GM12878 (cell line): ENCODE results near the gene REM1. TPM values are rescaled to one million over a fixed set of nuclear protein-coding genes. Genes with fewer than 3 reads are reported as not detected.

Experiments
- ATAC-seq: fragments of 200-7000 bp; cut with Tn5 transposase; 3 replicates; pipeline ENCODE4 v1.9.1; 2020; ENCODE audit warnings: mild to moderate bottlenecking, moderate library complexity
- BruUV-seq: library from RNA; stranded (reverse); fragments of 400-500 nt; replicated peaks from 2 replicates; lab custom pipeline; 2021; lab: Mats Ljungman, UMichigan
- CTCF ChIA-PET: fragments of 300-600 bp; sonication (Branson Sonifier 250); formaldehyde crosslinking; extraction: SDS; loops from one replicate; lab custom pipeline; 2021; ENCODE audit warnings: inconsistent platforms; lab: Yijun Ruan, JAX
- POLR2A ChIA-PET: fragments of 350-600 bp; formaldehyde crosslinking; extraction: SDS; loops from one replicate; lab custom pipeline; 2021; ENCODE audit warnings: inconsistent platforms; lab: Charles Lee
- RAD21 ChIA-PET: fragments of 300-600 bp; sonication (Branson Sonifier 250); formaldehyde crosslinking; loops from one replicate; lab custom pipeline; 2023; ENCODE audit warnings: antibody characterized with exemption; ENCODE audit not compliant: unreplicated experiment; lab: Charles Lee
- SMC1A ChIA-PET: fragments of 300-600 bp; sonication (Branson Sonifier 250); formaldehyde crosslinking; loops from one replicate; lab custom pipeline; 2023; ENCODE audit not compliant: unreplicated experiment, uncharacterized antibody; lab: Charles Lee
- DNase-seq: peaks from one replicate; pipeline ENCODE4 v3.0.0-alpha.2; 2011; ENCODE audit warnings: low read depth, low spot score
- FAIRE-seq: peaks from 3 replicates; lab custom pipeline; 2011; peaks lifted over from hg19 to GRCh38; lab: Jason Lieb, UNC
- H2AFZ ChIP-seq: 2 replicates; pipeline ENCODE4 v1.6.0; 2011; ENCODE audit warnings: low read depth, low read length, control low read depth; ENCODE audit not compliant: control insufficient read depth
- H3K27ac ChIP-seq: 2 replicates; pipeline ENCODE4 v1.5.1; 2011; ENCODE audit warnings: control low read depth; ENCODE audit not compliant: control insufficient read depth, insufficient read depth
- H3K27me3 ChIP-seq, 2 experiments: replicated peaks in 1 of 2; 2 replicates each; pipeline versions ENCODE4 v1.6.0 to v1.6.1; 2011; ENCODE audit warnings: low read length in 1 of 2; ENCODE audit not compliant: control insufficient read depth in 2 of 2, insufficient read depth in 2 of 2
- H3K36me3 ChIP-seq, 2 experiments: 2 replicates each; pipeline ENCODE4 v1.5.1; 2011; ENCODE audit warnings: low read length in 1 of 2; ENCODE audit not compliant: control insufficient read depth in 2 of 2, insufficient read depth in 2 of 2
- H3K4me1 ChIP-seq: 2 replicates; pipeline ENCODE4 v1.6.1; 2011; ENCODE audit warnings: mild to moderate bottlenecking, low read length, moderate library complexity, mixed read lengths; ENCODE audit not compliant: control insufficient read depth, insufficient read depth
- H3K4me2 ChIP-seq: 2 replicates; pipeline ENCODE4 v1.6.0; 2011; ENCODE audit warnings: control low read depth; ENCODE audit not compliant: control insufficient read depth, insufficient read depth
- H3K4me3 ChIP-seq: fragments of 200-600 bp; sonication (generic); 2 replicates; pipeline ENCODE4 v1.5.1; 2016
- H3K79me2 ChIP-seq: 2 replicates; pipeline ENCODE4 v1.6.0; 2011; ENCODE audit warnings: low read length; ENCODE audit not compliant: control insufficient read depth, insufficient read depth
- H3K9ac ChIP-seq: 2 replicates; pipeline ENCODE4 v1.8.0; 2011; ENCODE audit warnings: low read length, control low read depth, mixed read lengths; ENCODE audit not compliant: control insufficient read depth, insufficient read depth
- H3K9me3 ChIP-seq: replicated peaks from 3 replicates; pipeline ENCODE4 v1.5.1; 2011; ENCODE audit warnings: mild to moderate bottlenecking, low read length; ENCODE audit not compliant: control insufficient read depth, insufficient read depth
- H4K20me1 ChIP-seq: 2 replicates; pipeline ENCODE4 v1.6.0; 2011; ENCODE audit not compliant: control insufficient read depth, insufficient read depth
- BHLHE40 ChIP-seq, 2 experiments: fragments of 450-650 bp in 1 of 2; IDR thresholded peaks; 2 replicates each; pipeline ENCODE4 v1.6.1; 2011 to 2017; ENCODE audit warnings: low read depth in 2 of 2, borderline replicate concordance in 1 of 2, improper control_type of control experiment in 1 of 2, low read length in 1 of 2, mild to moderate bottlenecking in 1 of 2
- CEBPB ChIP-seq, 2 experiments: fragments of 150-350 bp in 1 of 2; IDR thresholded peaks; 2 replicates each; pipeline ENCODE4 v1.6.1; 2012 to 2014; ENCODE audit warnings: low read depth in 2 of 2, low read length in 2 of 2, borderline replicate concordance in 1 of 2, inconsistent platforms in 1 of 2
- HDAC6 ChIP-seq: fragments of 200-600 bp; sonication (generic); IDR thresholded peaks from one replicate; pipeline ENCODE4 v1.8.0; 2017; ENCODE audit warnings: antibody characterized with exemption; ENCODE audit not compliant: unreplicated experiment
- IKZF1 ChIP-seq: fragments of 450-650 bp; conservative IDR thresholded peaks from 2 replicates; pipeline ENCODE4 v1.6.1; 2017; ENCODE audit warnings: antibody characterized with exemption, mild to moderate bottlenecking
- LARP7 ChIP-seq: fragments of 450-650 bp; IDR thresholded peaks from 2 replicates; pipeline ENCODE4 v1.6.1; 2017; ENCODE audit warnings: mild to moderate bottlenecking
- MEF2A ChIP-seq: IDR thresholded peaks from 2 replicates; pipeline ENCODE4 v1.6.1; 2011; ENCODE audit warnings: low read depth, mild to moderate bottlenecking, low read length, moderate library complexity; ENCODE audit not compliant: insufficient read depth
- NFYA ChIP-seq: IDR thresholded peaks from 2 replicates; pipeline ENCODE4 v1.6.1; 2011; ENCODE audit warnings: low read depth, mild to moderate bottlenecking, low read length, improper control_type of control experiment, borderline replicate concordance
- PAX8 ChIP-seq: fragments of 450-650 bp; IDR thresholded peaks from 2 replicates; pipeline ENCODE4 v1.6.1; 2017; ENCODE audit warnings: mild to moderate bottlenecking, moderate library complexity
- SMARCA5 ChIP-seq: fragments of 450-650 bp; IDR thresholded peaks from 2 replicates; pipeline ENCODE4 v1.6.1; 2017; ENCODE audit warnings: mild to moderate bottlenecking
- WGBS: methylation state at CpG from one replicate; pipeline ENCODE4 v1.1.6; 2016; ENCODE audit warnings: low lambda C conversion rate; ENCODE audit not compliant: insufficient replicate concordance, insufficient coverage; ENCODE audit errors: missing lambda C conversion rate; 5-methylcytosine and 5-hydroxymethylcytosine counted together
- in situ Hi-C: fragments of 300-500 bp; cut with MboI; formaldehyde crosslinking; loops from 9 replicates; pipeline ENCODE4 v1.14.3; 2018; ENCODE audit warnings: mixed read lengths
- intact Hi-C: fragments of 100-400 bp; cut with micrococcal nuclease; formaldehyde crosslinking; loops from one replicate; pipeline ENCODE4 v1.14.2; 2022; ENCODE audit not compliant: unreplicated experiment
- polyA plus RNA-seq, 11 experiments: library from polyadenylated mRNA; depleted of rRNA in 4 of 11; unstranded in 6 of 11; stranded (reverse) in 5 of 11; fragments of >200 nt; fragmentation: Nextera tagmentation in 4 of 11; fragmentation: Illumina TruSeq in 1 of 11; extraction: Ambion mirVana in 4 of 11; extraction: Trizol in 1 of 11; gene quantifications; 1 replicate in 1 of 11; 2 replicates in 10 of 11; pipeline versions ENCODE4 v1.2.1 to v1.2.3, GENCODE V29; 2011 to 2016; ENCODE audit warnings: inconsistent platforms in 2 of 11, missing spikeins in 2 of 11, low read depth in 1 of 11
- total RNA-seq, 4 experiments: library from RNA; depleted of rRNA in 3 of 4; stranded (reverse); fragments of >200 nt in 3 of 4; fragmentation: Illumina TruSeq in 1 of 4; extraction: Trizol in 1 of 4; gene quantifications; 2 replicates each; pipeline versions ENCODE4 v1.2.1 to v1.2.3, GENCODE V29; 2013 to 2021
- TF ChIP-seq, protein P1 (sequence below): fragments of 450-650 bp; conservative IDR thresholded peaks from 2 replicates; pipeline ENCODE4 v1.6.1; 2017; ENCODE audit warnings: mild to moderate bottlenecking, moderate library complexity
- TF ChIP-seq, protein P2 (sequence below): IDR thresholded peaks from 2 replicates; pipeline ENCODE4 v1.6.1; 2011; ENCODE audit warnings: borderline replicate concordance, low read depth, mild to moderate bottlenecking, moderate library complexity, low read length; ENCODE audit not compliant: insufficient read depth, poor library complexity, severe bottlenecking

The REM1 gene
- total and polyA plus RNA-seq, 10 of the 15 experiments (the other 5 are each of a cell fraction or from before 2014, with no cell fraction given) = not detected

DNA sequence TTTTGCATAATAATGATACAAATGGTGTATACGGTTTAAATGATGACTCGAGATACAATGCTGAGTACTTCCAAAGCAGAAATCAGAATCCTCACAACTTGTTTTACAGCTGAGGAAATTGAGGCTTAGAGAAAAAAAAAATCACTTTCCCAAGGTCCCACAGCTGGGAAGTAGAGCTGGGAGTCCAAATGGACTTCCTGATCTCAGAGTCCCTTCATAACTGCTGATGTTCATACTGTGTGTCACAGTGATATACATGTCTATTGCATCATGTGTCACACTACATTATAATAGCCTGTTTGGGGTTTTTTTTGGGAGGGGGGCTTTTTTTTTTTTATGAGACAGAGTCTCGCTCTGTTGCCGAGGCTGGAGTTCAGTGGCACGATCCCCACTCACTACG is 47.6 kb downstream of the REM1 start:
- peaks cover 36% of the 10 kb centered on the region for H3K79me2 ChIP-seq
- RAD21 ChIA-PET = interaction anchor here (0.6 kb wide), 1 partner anchor 205 kb away, joined by 3 read pairs; no protein-coding TSS in a partner anchor

More for the DNA sequence above, 47.6 kb downstream of the REM1 start:
- no peak for ATAC-seq
- no peaks in the 10 kb centered on the region for H3K27me3 ChIP-seq
- TF ChIP-seq PAX8 = no peak
- no peak for TF ChIP-seq MEF2A
- TF ChIP-seq HDAC6 = no peak
- no peak for TF ChIP-seq LARP7
- TF ChIP-seq, protein P1, sequence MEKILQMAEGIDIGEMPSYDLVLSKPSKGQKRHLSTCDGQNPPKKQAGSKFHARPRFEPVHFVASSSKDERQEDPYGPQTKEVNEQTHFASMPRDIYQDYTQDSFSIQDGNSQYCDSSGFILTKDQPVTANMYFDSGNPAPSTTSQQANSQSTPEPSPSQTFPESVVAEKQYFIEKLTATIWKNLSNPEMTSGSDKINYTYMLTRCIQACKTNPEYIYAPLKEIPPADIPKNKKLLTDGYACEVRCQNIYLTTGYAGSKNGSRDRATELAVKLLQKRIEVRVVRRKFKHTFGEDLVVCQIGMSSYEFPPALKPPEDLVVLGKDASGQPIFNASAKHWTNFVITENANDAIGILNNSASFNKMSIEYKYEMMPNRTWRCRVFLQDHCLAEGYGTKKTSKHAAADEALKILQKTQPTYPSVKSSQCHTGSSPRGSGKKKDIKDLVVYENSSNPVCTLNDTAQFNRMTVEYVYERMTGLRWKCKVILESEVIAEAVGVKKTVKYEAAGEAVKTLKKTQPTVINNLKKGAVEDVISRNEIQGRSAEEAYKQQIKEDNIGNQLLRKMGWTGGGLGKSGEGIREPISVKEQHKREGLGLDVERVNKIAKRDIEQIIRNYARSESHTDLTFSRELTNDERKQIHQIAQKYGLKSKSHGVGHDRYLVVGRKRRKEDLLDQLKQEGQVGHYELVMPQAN = no peak
- TF ChIP-seq, protein P2, sequence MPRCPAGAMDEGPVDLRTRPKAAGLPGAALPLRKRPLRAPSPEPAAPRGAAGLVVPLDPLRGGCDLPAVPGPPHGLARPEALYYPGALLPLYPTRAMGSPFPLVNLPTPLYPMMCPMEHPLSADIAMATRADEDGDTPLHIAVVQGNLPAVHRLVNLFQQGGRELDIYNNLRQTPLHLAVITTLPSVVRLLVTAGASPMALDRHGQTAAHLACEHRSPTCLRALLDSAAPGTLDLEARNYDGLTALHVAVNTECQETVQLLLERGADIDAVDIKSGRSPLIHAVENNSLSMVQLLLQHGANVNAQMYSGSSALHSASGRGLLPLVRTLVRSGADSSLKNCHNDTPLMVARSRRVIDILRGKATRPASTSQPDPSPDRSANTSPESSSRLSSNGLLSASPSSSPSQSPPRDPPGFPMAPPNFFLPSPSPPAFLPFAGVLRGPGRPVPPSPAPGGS = no peak
- no peak for TF ChIP-seq BHLHE40 (IDR thresholded peaks at IDR 0.05; ENCODE audit: borderline replicate concordance in 1 of 2, low read depth in 2 of 2, low read length in 1 of 2)
- no peak for TF ChIP-seq CEBPB (IDR thresholded peaks at IDR 0.05; ENCODE audit: borderline replicate concordance in 1 of 2, low read depth in 2 of 2, low read length in 2 of 2)
- TF ChIP-seq NFYA = no peak
- TF ChIP-seq IKZF1 = no peak
- no peak for TF ChIP-seq SMARCA5
- TF ChIP-seq, all 136 proteins: peak for 0
- FAIRE-seq (no peak), DNase-seq (no peak)
- ChIA-PET SMC1A (no interaction called here), POLR2A (interaction anchor here (0.6 kb wide), 1 partner anchor 50 kb away, joined by 4 read pairs; no protein-coding TSS in a partner anchor), CTCF (interaction anchor here (0.7 to 1.2 kb wide), 2 partner anchors 47 to 90 kb away, joined by 3 to 4 read pairs; no protein-coding TSS in a partner anchor)
- Histone ChIP-seq H3K36me3 (peaks cover 3 to 17% of the 10 kb centered on the region in 2 experiments), H3K27ac (no peak overlapping the region), H3K4me2 (no peak overlapping the region), H2AFZ (no peak overlapping the region), H3K9ac (no peak overlapping the region), H3K9me3 (no peaks in the 10 kb centered on the region), H3K4me3 (no peak overlapping the region), H4K20me1 (peaks cover 4% of the 10 kb centered on the region; the same call in 1 of the 2 replicates), H3K4me1 (no peaks in the 10 kb centered on the region; the same call in 1 of the 2 replicates)
- 97% methylated on average over 6 of the region's 6 CpGs for WGBS
- intact Hi-C loops (no loop called here), in situ Hi-C loops (no loop called here)
- BruUV-seq = no TSS peak
